Keratinocyte (primary cell): Measurements from ENCODE around the gene ARHGDIB. TPM values are rescaled to one million over a fixed set of nuclear protein-coding genes. Genes with fewer than 3 reads are reported as not detected.

ENCODE experiments used
- DNase-seq: peaks from one replicate; pipeline ENCODE4 v3.0.0-alpha.2; 2011; ENCODE audit warnings: low read depth, missing footprints, low spot score
- FAIRE-seq: peaks from 2 replicates; lab custom pipeline; 2011; peaks lifted over from hg19 to GRCh38; lab: Jason Lieb, UNC
- H2AFZ ChIP-seq: 2 replicates; pipeline ENCODE4 v1.6.0; 2012; ENCODE audit warnings: low read length, control low read depth, inconsistent platforms; ENCODE audit not compliant: control insufficient read depth
- H3K27ac ChIP-seq: 2 replicates; pipeline ENCODE4 v1.5.1; 2011; ENCODE audit warnings: low read length; ENCODE audit not compliant: control insufficient read depth, insufficient read depth
- H3K27me3 ChIP-seq: 3 replicates; pipeline ENCODE4 v1.6.0; 2011; ENCODE audit warnings: low read length; ENCODE audit not compliant: control insufficient read depth, insufficient read depth; ENCODE audit errors: extremely low read depth
- H3K36me3 ChIP-seq, 2 experiments: 2 replicates in 1 of 2; 3 replicates in 1 of 2; pipeline ENCODE4 v1.5.1; 2011; ENCODE audit warnings: low read length in 2 of 2, mild to moderate bottlenecking in 1 of 2; ENCODE audit not compliant: control insufficient read depth in 2 of 2, insufficient read depth in 2 of 2; ENCODE audit errors: extremely low read depth in 1 of 2
- H3K4me1 ChIP-seq: 3 replicates; pipeline ENCODE4 v1.5.1; 2011; ENCODE audit warnings: low read length; ENCODE audit not compliant: control insufficient read depth, insufficient read depth; ENCODE audit errors: extremely low read depth
- H3K4me2 ChIP-seq: 3 replicates; pipeline ENCODE4 v1.6.0; 2011; ENCODE audit warnings: low read depth, low read length; ENCODE audit not compliant: control insufficient read depth, insufficient read depth; ENCODE audit errors: extremely low read depth
- H3K4me3 ChIP-seq, 3 experiments: fragments of 200-600 bp in 1 of 3; sonication (generic) in 1 of 3; 2 replicates in 2 of 3; 3 replicates in 1 of 3; pipeline ENCODE4 v1.5.1; 2011 to 2016; ENCODE audit warnings: low read length in 3 of 3, mild to moderate bottlenecking in 3 of 3, control low read depth in 2 of 3, inconsistent platforms in 1 of 3, low read depth in 1 of 3, mixed read lengths in 1 of 3, mixed run types in 1 of 3, moderate library complexity in 1 of 3; ENCODE audit not compliant: control insufficient read depth in 2 of 3, insufficient read depth in 2 of 3; ENCODE audit errors: extremely low read depth in 1 of 3
- H3K79me2 ChIP-seq: 2 replicates; pipeline ENCODE4 v1.6.0; 2012; ENCODE audit warnings: low read length; ENCODE audit not compliant: control insufficient read depth, insufficient read depth
- H3K9ac ChIP-seq: 3 replicates; pipeline ENCODE4 v1.6.0; 2011; ENCODE audit warnings: low read length; ENCODE audit not compliant: control insufficient read depth, insufficient read depth; ENCODE audit errors: extremely low read depth
- H3K9me1 ChIP-seq: 3 replicates; pipeline ENCODE4 v1.6.0; 2011; ENCODE audit warnings: low read length; ENCODE audit not compliant: control insufficient read depth, insufficient read depth; ENCODE audit errors: extremely low read depth
- H3K9me3 ChIP-seq: 2 replicates; pipeline ENCODE4 v1.5.1; 2012; ENCODE audit warnings: low read depth, low read length; ENCODE audit not compliant: control insufficient read depth
- H4K20me1 ChIP-seq: 3 replicates; pipeline ENCODE4 v1.6.0; 2011; ENCODE audit warnings: low read length; ENCODE audit not compliant: control insufficient read depth, insufficient read depth; ENCODE audit errors: extremely low read depth
- EZH2 ChIP-seq: IDR thresholded peaks from one replicate; pipeline ENCODE4 v1.6.1; 2012; ENCODE audit warnings: inconsistent platforms, mild to moderate bottlenecking, low read length, moderate library complexity
- dilution Hi-C: fragments of 300-500 bp; cut with MboI; formaldehyde crosslinking; loops from one replicate; pipeline ENCODE4 v1.7.0; 2020; ENCODE audit warnings: low sequenced_read_pairs; ENCODE audit not compliant: extremely low pct_ligation_motif_present
- polyA plus RNA-seq, 5 experiments: library from polyadenylated mRNA; depleted of rRNA in 3 of 5; stranded (reverse) in 3 of 5; stranded (forward) in 1 of 5; unstranded in 1 of 5; fragments of >200 nt; gene quantifications; 1 replicate in 1 of 5; 2 replicates in 3 of 5; 3 replicates in 1 of 5; pipeline versions ENCODE4 v1.2.1 to v1.2.3, GENCODE V29; 2011 to 2012; ENCODE audit warnings: missing spikeins in 2 of 5, low read depth in 1 of 5, low replicate concordance in 1 of 5
- TF ChIP-seq, protein P1 (sequence below), 3 experiments: IDR thresholded peaks in 1 of 3; conservative IDR thresholded peaks in 1 of 3; optimal IDR thresholded peaks in 1 of 3; 2 replicates in 2 of 3; 3 replicates in 1 of 3; pipeline versions ENCODE3 to v1.5.1; 2011; ENCODE audit warnings: low read length in 3 of 3, mild to moderate bottlenecking in 3 of 3, moderate library complexity in 2 of 3, control low read depth in 1 of 3, inconsistent platforms in 1 of 3; ENCODE audit not compliant: insufficient read depth in 2 of 3; ENCODE audit errors: extremely low read depth in 1 of 3

The ARHGDIB gene
- polyA plus RNA-seq, 1 donor (not counting 4 experiments of a cell fraction or from before 2014, with no cell fraction given), result 164 TPM

DNA sequence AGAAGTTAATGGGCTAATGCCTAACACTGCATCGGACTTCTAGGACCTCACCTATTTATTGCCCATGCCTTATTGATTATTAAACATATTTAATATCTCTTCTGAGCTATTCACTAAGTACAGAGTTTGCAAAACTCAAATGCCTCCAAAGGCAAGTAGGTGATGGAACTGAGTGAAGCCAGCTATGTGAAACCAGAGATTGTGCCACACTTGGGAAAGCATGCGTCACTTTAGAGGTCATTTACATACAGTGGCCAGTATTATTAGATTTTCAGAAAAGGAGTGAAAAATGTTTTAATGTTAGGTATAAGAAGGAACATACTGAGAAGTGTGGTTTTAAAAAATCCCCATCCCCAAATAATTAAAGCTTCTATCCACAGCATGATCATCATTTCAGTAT is 39.2 kb upstream of the ARHGDIB start:
- H2AFZ ChIP-seq, result no peak overlapping the region
- no peak overlapping the region for H3K4me2 ChIP-seq
- H3K27ac ChIP-seq, result no peak overlapping the region
- no peak for FAIRE-seq
- H3K9ac ChIP-seq, result no peak overlapping the region
- no peaks in the 10 kb centered on the region for H4K20me1 ChIP-seq
- no peaks in the 10 kb centered on the region for H3K36me3 ChIP-seq
- dilution Hi-C loops, result no loop called here
- H3K9me1 ChIP-seq, result no peaks in the 10 kb centered on the region
- DNase-seq, result no peak
- H3K27me3 ChIP-seq, result peaks cover 4% of the 10 kb centered on the region
- H3K9me3 ChIP-seq, result no peaks in the 10 kb centered on the region
- TF ChIP-seq, protein P1, sequence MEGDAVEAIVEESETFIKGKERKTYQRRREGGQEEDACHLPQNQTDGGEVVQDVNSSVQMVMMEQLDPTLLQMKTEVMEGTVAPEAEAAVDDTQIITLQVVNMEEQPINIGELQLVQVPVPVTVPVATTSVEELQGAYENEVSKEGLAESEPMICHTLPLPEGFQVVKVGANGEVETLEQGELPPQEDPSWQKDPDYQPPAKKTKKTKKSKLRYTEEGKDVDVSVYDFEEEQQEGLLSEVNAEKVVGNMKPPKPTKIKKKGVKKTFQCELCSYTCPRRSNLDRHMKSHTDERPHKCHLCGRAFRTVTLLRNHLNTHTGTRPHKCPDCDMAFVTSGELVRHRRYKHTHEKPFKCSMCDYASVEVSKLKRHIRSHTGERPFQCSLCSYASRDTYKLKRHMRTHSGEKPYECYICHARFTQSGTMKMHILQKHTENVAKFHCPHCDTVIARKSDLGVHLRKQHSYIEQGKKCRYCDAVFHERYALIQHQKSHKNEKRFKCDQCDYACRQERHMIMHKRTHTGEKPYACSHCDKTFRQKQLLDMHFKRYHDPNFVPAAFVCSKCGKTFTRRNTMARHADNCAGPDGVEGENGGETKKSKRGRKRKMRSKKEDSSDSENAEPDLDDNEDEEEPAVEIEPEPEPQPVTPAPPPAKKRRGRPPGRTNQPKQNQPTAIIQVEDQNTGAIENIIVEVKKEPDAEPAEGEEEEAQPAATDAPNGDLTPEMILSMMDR (optimal IDR thresholded peaks at IDR 0.05 in 1 of 3, IDR thresholded peaks at IDR 0.05 in 1 of 3, conservative IDR thresholded peaks at IDR 0.05 in 1 of 3; ENCODE audit: extremely low read depth in 1 of 3, insufficient read depth in 2 of 3, low read length in 3 of 3), result no peak
- no peak for TF ChIP-seq EZH2
- no peak overlapping the region for H3K4me3 ChIP-seq
- no peaks in the 10 kb centered on the region for H3K4me1 ChIP-seq
- no peaks in the 10 kb centered on the region for H3K79me2 ChIP-seq

DNA sequence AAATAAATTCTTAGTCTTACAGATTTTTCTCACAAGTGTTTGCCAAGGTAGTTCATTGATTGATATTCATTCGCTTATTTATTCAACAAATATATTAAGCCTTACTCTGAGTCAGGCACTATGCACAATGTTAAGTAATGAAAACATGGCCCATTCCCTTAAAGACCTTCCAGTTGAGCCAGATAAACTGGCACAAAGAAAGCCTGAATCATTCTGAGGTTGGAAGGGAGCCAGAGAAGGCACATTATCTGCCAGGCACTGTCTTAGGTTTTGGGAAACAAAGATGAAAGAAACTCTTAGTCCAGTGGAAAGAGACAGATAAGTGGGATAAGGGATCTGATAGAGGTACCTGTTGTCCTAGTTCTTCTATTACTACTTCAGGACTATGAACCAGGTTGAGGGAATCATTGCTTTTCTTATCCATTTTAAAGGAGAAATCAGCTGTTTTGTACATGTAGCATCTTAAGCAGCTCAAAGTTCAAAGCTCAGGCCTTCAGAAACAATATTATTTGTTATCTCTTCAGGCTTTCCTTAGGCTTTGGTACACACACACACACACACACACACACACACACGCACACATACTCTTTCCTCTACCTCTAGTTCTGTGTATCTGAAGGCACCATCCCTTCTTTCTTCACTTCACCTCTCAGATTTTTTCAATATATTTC is 38.4 kb upstream of the ARHGDIB start:
- H3K27ac ChIP-seq, result no peak overlapping the region
- no peak overlapping the region for H3K4me2 ChIP-seq
- H2AFZ ChIP-seq, result no peak overlapping the region
- no peaks in the 10 kb centered on the region for H3K79me2 ChIP-seq
- no peak overlapping the region for H3K4me3 ChIP-seq
- dilution Hi-C loops, result no loop called here
- H3K9me1 ChIP-seq, result no peaks in the 10 kb centered on the region
- H3K27me3 ChIP-seq, result peaks cover 4% of the 10 kb centered on the region
- H4K20me1 ChIP-seq, result no peaks in the 10 kb centered on the region
- no peak for TF ChIP-seq EZH2
- TF ChIP-seq, protein P1 (optimal IDR thresholded peaks at IDR 0.05 in 1 of 3, IDR thresholded peaks at IDR 0.05 in 1 of 3, conservative IDR thresholded peaks at IDR 0.05 in 1 of 3; ENCODE audit: extremely low read depth in 1 of 3, insufficient read depth in 2 of 3, low read length in 3 of 3), result no peak
- no peaks in the 10 kb centered on the region for H3K4me1 ChIP-seq
- DNase-seq (no peak), FAIRE-seq (peak; percentile 32)
- H3K36me3 ChIP-seq, result no peaks in the 10 kb centered on the region
- no peak overlapping the region for H3K9ac ChIP-seq
- no peaks in the 10 kb centered on the region for H3K9me3 ChIP-seq
